ENCODE data around the gene MUC22.
A peak's percentile ranks its signal among the peaks of the same experiment; 100 is the strongest.

MUC22 gene

DNA sequence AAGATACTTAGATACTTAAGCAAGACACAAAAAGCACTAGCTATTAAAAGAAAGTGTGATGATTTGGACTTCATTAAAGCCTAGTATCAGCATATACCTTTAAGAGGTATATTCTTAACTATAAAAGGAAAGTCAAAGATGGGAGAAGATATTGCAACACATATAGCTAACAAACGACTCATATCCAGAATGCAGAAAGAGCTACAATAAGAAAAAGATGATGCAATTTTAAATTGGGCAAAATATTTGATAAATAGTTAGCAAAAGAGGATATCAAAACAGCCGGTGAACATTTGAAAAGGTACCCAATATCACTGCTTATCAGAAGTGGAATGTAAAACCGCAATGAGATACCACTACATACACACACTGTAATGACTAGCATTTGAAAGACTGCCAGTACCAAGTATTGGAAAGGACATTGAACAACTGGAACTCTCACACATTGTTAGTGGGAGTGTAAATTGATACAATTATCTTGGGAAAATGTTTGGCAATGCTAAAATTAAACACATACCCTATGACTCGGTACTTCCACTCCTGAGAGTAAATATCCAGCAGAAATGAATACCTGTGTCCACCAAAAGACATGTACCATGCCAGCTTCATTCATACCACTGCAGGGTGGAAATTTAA is 25.7 kb downstream of the MUC22 start:
- TF ChIP-seq ZFX (IDR thresholded peaks at IDR 0.05): no peak
- TF ChIP-seq, protein P1, sequence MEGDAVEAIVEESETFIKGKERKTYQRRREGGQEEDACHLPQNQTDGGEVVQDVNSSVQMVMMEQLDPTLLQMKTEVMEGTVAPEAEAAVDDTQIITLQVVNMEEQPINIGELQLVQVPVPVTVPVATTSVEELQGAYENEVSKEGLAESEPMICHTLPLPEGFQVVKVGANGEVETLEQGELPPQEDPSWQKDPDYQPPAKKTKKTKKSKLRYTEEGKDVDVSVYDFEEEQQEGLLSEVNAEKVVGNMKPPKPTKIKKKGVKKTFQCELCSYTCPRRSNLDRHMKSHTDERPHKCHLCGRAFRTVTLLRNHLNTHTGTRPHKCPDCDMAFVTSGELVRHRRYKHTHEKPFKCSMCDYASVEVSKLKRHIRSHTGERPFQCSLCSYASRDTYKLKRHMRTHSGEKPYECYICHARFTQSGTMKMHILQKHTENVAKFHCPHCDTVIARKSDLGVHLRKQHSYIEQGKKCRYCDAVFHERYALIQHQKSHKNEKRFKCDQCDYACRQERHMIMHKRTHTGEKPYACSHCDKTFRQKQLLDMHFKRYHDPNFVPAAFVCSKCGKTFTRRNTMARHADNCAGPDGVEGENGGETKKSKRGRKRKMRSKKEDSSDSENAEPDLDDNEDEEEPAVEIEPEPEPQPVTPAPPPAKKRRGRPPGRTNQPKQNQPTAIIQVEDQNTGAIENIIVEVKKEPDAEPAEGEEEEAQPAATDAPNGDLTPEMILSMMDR (conservative IDR thresholded peaks at IDR 0.05): no peak
- no peak overlapping the region for H3K27ac ChIP-seq

DNA sequence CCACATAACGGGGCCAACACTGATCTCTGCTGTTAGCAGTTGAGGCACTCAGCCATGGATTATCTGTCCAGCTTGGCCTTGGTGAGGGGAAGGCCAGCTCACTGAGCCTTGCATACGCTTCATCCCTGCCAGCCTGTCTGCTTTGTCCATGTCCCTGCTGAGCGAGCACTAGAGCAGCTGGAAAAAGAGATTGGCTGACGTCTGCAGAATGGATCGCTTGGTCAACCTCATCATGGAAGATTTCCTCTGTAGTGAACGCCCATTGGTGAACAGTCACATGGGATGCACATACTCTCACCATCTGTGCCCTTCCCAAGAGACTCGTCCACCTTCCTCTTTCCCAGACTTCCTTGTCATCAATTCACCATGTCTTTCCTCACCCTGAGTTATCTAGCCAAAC is 26.9 kb downstream of the MUC22 start:
- H3K27ac ChIP-seq: no peak overlapping the region
- TF ChIP-seq, protein P1 (conservative IDR thresholded peaks at IDR 0.05): no peak
- no peak for TF ChIP-seq ZFX (IDR thresholded peaks at IDR 0.05)

- no peak overlapping the region for H3K27ac ChIP-seq
- no peak for TF ChIP-seq ZFX (IDR thresholded peaks at IDR 0.05)
- TF ChIP-seq, protein P1 (conservative IDR thresholded peaks at IDR 0.05): no peak
Observed at GRCh38 chr6:31037682-31038081, 27.4 kb downstream of the MUC22 start.

DNA sequence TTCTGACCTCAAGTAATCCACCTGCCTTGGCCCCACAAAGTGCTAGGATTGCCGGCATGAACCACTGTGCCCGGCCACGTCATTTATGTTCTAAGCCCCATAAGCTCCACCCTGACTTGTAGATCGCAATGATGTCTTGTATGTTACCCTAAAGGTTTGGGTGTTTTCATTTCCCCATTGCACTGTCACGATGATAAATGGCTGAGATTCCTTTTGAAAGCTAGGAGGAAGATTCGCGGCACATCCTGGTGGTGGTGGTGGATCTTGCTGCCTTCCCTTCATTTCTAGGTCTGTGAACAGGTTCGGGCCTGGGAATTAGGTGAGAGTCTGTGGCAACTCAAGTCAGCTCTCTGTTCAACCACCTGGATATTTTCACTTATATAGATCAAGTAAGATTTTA is 28.3 kb downstream of the MUC22 start:
- TF ChIP-seq, protein P1 (conservative IDR thresholded peaks at IDR 0.05): no peak
- no peak for TF ChIP-seq ZFX (IDR thresholded peaks at IDR 0.05)

GRCh38 chr6:31040801-31041200 is 30.5 kb downstream of the MUC22 start:
- no peak overlapping the region for H3K27ac ChIP-seq
- TF ChIP-seq, protein P1 (conservative IDR thresholded peaks at IDR 0.05): no peak
- no peak for TF ChIP-seq ZFX (IDR thresholded peaks at IDR 0.05)

More for the DNA sequence above, 28.3 kb downstream of the MUC22 start:
- H3K27ac ChIP-seq: no peak overlapping the region

GRCh38 chr6:31041372-31041974 is 31.2 kb downstream of the MUC22 start:
- no peak overlapping the region for H3K27ac ChIP-seq
- TF ChIP-seq, protein P1 (conservative IDR thresholded peaks at IDR 0.05): no peak
- no peak for TF ChIP-seq ZFX (IDR thresholded peaks at IDR 0.05)

DNA sequence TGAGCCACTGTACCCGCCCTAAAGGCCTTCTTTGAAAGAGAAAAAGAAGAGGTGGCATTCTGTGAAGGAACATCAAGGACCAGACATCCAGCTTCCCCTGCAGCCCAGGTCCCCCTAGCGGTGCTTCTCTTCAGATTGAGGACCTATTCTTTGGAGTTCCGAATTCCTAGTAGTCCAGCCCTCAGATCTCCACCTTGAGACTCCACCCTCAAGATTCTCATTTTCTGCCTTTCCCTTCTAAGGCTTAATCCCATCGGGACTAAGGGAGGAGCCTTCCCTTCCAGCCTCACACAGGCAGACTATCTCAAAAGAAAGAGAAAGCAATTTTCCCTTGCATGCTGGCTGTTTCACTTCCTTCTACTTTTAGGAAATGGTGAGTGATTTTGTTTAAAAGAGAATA is 32.5 kb downstream of the MUC22 start:
- H3K27ac ChIP-seq: no peak overlapping the region
- TF ChIP-seq ZFX (IDR thresholded peaks at IDR 0.05): no peak
- TF ChIP-seq, protein P1 (conservative IDR thresholded peaks at IDR 0.05): peak; percentile 74

Measured in C4-2B (cell line).